GM23248 (cell line): ENCODE data around the gene CLPSL2.

Experiments
- EZH2 ChIP-seq: fragments of 200-600 bp; sonication (generic); IDR thresholded peaks from 2 replicates; pipeline ENCODE4 v1.6.1; 2018; ENCODE audit warnings: antibody characterized with exemption, mild to moderate bottlenecking; ENCODE audit not compliant: insufficient read depth, poor library complexity, severe bottlenecking
- EZH2phosphoT487 ChIP-seq: fragments of 200-600 bp; sonication (generic); IDR thresholded peaks from 2 replicates; pipeline ENCODE4 v1.6.1; 2018; ENCODE audit warnings: antibody characterized with exemption, moderate library complexity, mild to moderate bottlenecking, low read depth; ENCODE audit not compliant: insufficient read depth

GRCh38 chr6:35769211-35769610 is 7.2 kb upstream of the CLPSL2 start:
- TF ChIP-seq EZH2 (no peak), EZH2phosphoT487 (no peak)
